WTC11 (cell line): ENCODE results near the gene DGCR2.

Experiments
- ESRRA ChIP-seq: sonication (generic); formaldehyde crosslinking; IDR thresholded peaks from 2 replicates; pipeline ENCODE4 v1.8.1; 2022; ENCODE audit warnings: mild to moderate bottlenecking, missing genetic modification reagents, borderline replicate concordance
- KAT7 ChIP-seq: sonication (generic); formaldehyde crosslinking; IDR thresholded peaks from 2 replicates; pipeline ENCODE4 v1.8.1; 2023; ENCODE audit warnings: missing genetic modification reagents, mild to moderate bottlenecking, borderline replicate concordance
- NFE2L1 ChIP-seq: sonication (generic); formaldehyde crosslinking; IDR thresholded peaks from 2 replicates; pipeline ENCODE4 v1.8.1; 2023; ENCODE audit warnings: missing genetic modification reagents
- NFYB ChIP-seq: sonication (generic); formaldehyde crosslinking; conservative IDR thresholded peaks from 2 replicates; pipeline ENCODE4 v1.8.0; 2022; ENCODE audit warnings: low read depth, missing genetic modification reagents
- NR2C2 ChIP-seq: sonication (generic); formaldehyde crosslinking; IDR thresholded peaks from 2 replicates; pipeline ENCODE4 v1.8.0; 2022; ENCODE audit warnings: mild to moderate bottlenecking, missing genetic modification reagents
- TP53 ChIP-seq: sonication (generic); formaldehyde crosslinking; IDR thresholded peaks from 2 replicates; pipeline ENCODE4 v1.8.1; 2023; ENCODE audit warnings: mild to moderate bottlenecking, missing genetic modification reagents
- ZBTB21 ChIP-seq: sonication (generic); formaldehyde crosslinking; IDR thresholded peaks from 2 replicates; pipeline ENCODE4 v1.8.1; 2023; ENCODE audit warnings: mild to moderate bottlenecking, missing genetic modification reagents, borderline replicate concordance
- ZNF423 ChIP-seq: fragments of 250-450 bp; sonication (Bioruptor Pico); IDR thresholded peaks from 2 replicates; pipeline ENCODE4 v2.1.2; 2022; ENCODE audit warnings: mild to moderate bottlenecking, moderate library complexity
- ZNF532 ChIP-seq: fragments of 250-450 bp; sonication (Bioruptor Pico); IDR thresholded peaks from 2 replicates; pipeline ENCODE4 v1.9.0; 2021; ENCODE audit warnings: mild to moderate bottlenecking, borderline replicate concordance
- TF ChIP-seq, protein P1 (sequence below): sonication (generic); formaldehyde crosslinking; IDR thresholded peaks from 2 replicates; pipeline ENCODE4 v1.8.1; 2022; ENCODE audit warnings: low read depth, mild to moderate bottlenecking, moderate library complexity, missing genetic modification reagents, borderline replicate concordance
- TF ChIP-seq, protein P2 (sequence below): fragments of 200-600 bp; IDR thresholded peaks from 2 replicates; pipeline ENCODE4 v1.8.0; 2022; ENCODE audit warnings: antibody characterized with exemption
- TF ChIP-seq, protein P3 (sequence below): sonication (generic); formaldehyde crosslinking; IDR thresholded peaks from 2 replicates; pipeline ENCODE4 v1.8.1; 2022; ENCODE audit warnings: low read depth, missing genetic modification reagents, borderline replicate concordance

GRCh38 chr22:19097518-19097917, 24.7 kb downstream of the DGCR2 start:
- TF ChIP-seq ZNF532 (no peak), ZBTB21 (CRISPR knock-in tag) (no peak), NFE2L1 (CRISPR knock-in tag) (no peak), KAT7 (CRISPR knock-in tag) (no peak), NR2C2 (CRISPR knock-in tag) (no peak), ESRRA (CRISPR knock-in tag) (no peak), NFYB (CRISPR knock-in tag) (no peak), TP53 (CRISPR knock-in tag) (no peak), ZNF423 (no peak)
- TF ChIP-seq, protein P1, sequence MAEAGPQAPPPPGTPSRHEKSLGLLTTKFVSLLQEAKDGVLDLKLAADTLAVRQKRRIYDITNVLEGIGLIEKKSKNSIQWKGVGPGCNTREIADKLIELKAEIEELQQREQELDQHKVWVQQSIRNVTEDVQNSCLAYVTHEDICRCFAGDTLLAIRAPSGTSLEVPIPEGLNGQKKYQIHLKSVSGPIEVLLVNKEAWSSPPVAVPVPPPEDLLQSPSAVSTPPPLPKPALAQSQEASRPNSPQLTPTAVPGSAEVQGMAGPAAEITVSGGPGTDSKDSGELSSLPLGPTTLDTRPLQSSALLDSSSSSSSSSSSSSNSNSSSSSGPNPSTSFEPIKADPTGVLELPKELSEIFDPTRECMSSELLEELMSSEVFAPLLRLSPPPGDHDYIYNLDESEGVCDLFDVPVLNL, result no peak
- TF ChIP-seq, protein P2, sequence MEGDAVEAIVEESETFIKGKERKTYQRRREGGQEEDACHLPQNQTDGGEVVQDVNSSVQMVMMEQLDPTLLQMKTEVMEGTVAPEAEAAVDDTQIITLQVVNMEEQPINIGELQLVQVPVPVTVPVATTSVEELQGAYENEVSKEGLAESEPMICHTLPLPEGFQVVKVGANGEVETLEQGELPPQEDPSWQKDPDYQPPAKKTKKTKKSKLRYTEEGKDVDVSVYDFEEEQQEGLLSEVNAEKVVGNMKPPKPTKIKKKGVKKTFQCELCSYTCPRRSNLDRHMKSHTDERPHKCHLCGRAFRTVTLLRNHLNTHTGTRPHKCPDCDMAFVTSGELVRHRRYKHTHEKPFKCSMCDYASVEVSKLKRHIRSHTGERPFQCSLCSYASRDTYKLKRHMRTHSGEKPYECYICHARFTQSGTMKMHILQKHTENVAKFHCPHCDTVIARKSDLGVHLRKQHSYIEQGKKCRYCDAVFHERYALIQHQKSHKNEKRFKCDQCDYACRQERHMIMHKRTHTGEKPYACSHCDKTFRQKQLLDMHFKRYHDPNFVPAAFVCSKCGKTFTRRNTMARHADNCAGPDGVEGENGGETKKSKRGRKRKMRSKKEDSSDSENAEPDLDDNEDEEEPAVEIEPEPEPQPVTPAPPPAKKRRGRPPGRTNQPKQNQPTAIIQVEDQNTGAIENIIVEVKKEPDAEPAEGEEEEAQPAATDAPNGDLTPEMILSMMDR, result no peak
- TF ChIP-seq, protein P3, sequence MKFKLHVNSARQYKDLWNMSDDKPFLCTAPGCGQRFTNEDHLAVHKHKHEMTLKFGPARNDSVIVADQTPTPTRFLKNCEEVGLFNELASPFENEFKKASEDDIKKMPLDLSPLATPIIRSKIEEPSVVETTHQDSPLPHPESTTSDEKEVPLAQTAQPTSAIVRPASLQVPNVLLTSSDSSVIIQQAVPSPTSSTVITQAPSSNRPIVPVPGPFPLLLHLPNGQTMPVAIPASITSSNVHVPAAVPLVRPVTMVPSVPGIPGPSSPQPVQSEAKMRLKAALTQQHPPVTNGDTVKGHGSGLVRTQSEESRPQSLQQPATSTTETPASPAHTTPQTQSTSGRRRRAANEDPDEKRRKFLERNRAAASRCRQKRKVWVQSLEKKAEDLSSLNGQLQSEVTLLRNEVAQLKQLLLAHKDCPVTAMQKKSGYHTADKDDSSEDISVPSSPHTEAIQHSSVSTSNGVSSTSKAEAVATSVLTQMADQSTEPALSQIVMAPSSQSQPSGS (CRISPR knock-in tag), result no peak
